SU-DHL-6 (cell line): ENCODE results near the gene TPPP3.

Source experiments
- H2AFZ ChIP-seq: fragments of 200-600 bp; sonication (generic); 2 replicates; pipeline ENCODE4 v1.6.1; 2014; ENCODE audit warnings: low read depth, mild to moderate bottlenecking, moderate library complexity, mixed read lengths, antibody characterized with exemption, low read length; ENCODE audit not compliant: severe bottlenecking
- H3F3A ChIP-seq: fragments of 200-600 bp; shearing (Covaris generic); 2 replicates; pipeline ENCODE4 v1.6.0; 2016; ENCODE audit warnings: antibody characterized with exemption, mild to moderate bottlenecking; ENCODE audit not compliant: insufficient read depth
- H3K27ac ChIP-seq: fragments of 200-600 bp; sonication (generic); 2 replicates; pipeline ENCODE4 v1.5.1; 2016; ENCODE audit warnings: low read depth, mild to moderate bottlenecking, low read length, moderate library complexity, mixed read lengths
- H3K27me3 ChIP-seq: fragments of 200-600 bp; sonication (generic), shearing (Covaris generic); 2 replicates; pipeline ENCODE4 v1.6.0; 2014; ENCODE audit warnings: mild to moderate bottlenecking, low read length
- H3K36me3 ChIP-seq: fragments of 200-600 bp; sonication (generic); 2 replicates; pipeline ENCODE4 v1.6.1; 2014; ENCODE audit warnings: mild to moderate bottlenecking, low read length, mixed read lengths
- H3K4me2 ChIP-seq: fragments of 300-600, 200-600 bp; shearing (Covaris generic), sonication (generic); 2 replicates; pipeline ENCODE4 v1.6.0; 2014; ENCODE audit warnings: low read length, low read depth, mild to moderate bottlenecking; ENCODE audit not compliant: poor library complexity, severe bottlenecking
- H3K4me3 ChIP-seq: fragments of 200-600 bp; sonication (generic); 2 replicates; pipeline ENCODE4 v1.5.1; 2014; ENCODE audit warnings: antibody characterized with exemption, low read length, mild to moderate bottlenecking, mixed read lengths; ENCODE audit not compliant: insufficient read depth, poor library complexity, severe bottlenecking
- H3K79me2 ChIP-seq: fragments of 200-600 bp; sonication (generic); 2 replicates; pipeline ENCODE4 v1.6.1; 2014; ENCODE audit warnings: mild to moderate bottlenecking, low read length, moderate library complexity; ENCODE audit not compliant: insufficient read depth
- H3K9ac ChIP-seq: fragments of 200-600 bp; sonication (generic); 2 replicates; pipeline ENCODE4 v1.7.0; 2014; ENCODE audit warnings: mild to moderate bottlenecking, low read length
- H3K9me2 ChIP-seq: fragments of 200-600 bp; sonication (generic); replicated peaks from 2 replicates; pipeline ENCODE4 v1.6.1; 2014; ENCODE audit warnings: low read length; ENCODE audit not compliant: insufficient read depth
- H3K9me3 ChIP-seq: fragments of 200-600 bp; sonication (generic); 2 replicates; pipeline ENCODE4 v1.6.1; 2014; ENCODE audit warnings: low read length, mixed read lengths; ENCODE audit not compliant: insufficient read depth
- H4K20me1 ChIP-seq: fragments of 200-600 bp; sonication (generic); 2 replicates; pipeline ENCODE4 v1.6.1; 2014; ENCODE audit warnings: low read depth, mild to moderate bottlenecking, antibody characterized with exemption, low read length, moderate library complexity, mixed read lengths
- CTCF ChIP-seq: fragments of 200-600 bp; sonication (generic); IDR thresholded peaks from one replicate; pipeline ENCODE4 v1.5.1; 2017; ENCODE audit warnings: antibody characterized with exemption, mild to moderate bottlenecking, low read length, moderate library complexity; ENCODE audit not compliant: insufficient read depth, poor library complexity, severe bottlenecking
- EZH2phosphoT487 ChIP-seq: fragments of 200-600 bp; sonication (generic), shearing (Covaris generic); conservative IDR thresholded peaks from 2 replicates; pipeline ENCODE4 v1.6.1; 2018; ENCODE audit warnings: mild to moderate bottlenecking, antibody characterized with exemption, low read length, moderate library complexity, mixed read lengths

The TPPP3 gene

GRCh38 chr16:67405336-67405735, 12.0 kb upstream of the TPPP3 start:
- H3F3A ChIP-seq = no peaks in the 10 kb centered on the region
- no peaks in the 10 kb centered on the region for H3K27me3 ChIP-seq
- H3K27ac ChIP-seq = no peak overlapping the region
- H3K79me2 ChIP-seq = no peaks in the 10 kb centered on the region
- no peak overlapping the region for H3K4me2 ChIP-seq
- no peaks in the 10 kb centered on the region for H3K36me3 ChIP-seq
- H3K9me3 ChIP-seq = no peaks in the 10 kb centered on the region
- TF ChIP-seq CTCF (no peak), EZH2phosphoT487 (no peak)
- no peak overlapping the region for H3K9ac ChIP-seq
- no peaks in the 10 kb centered on the region for H4K20me1 ChIP-seq
- no peak overlapping the region for H2AFZ ChIP-seq
- H3K4me3 ChIP-seq = no peak overlapping the region
- no peaks in the 10 kb centered on the region for H3K9me2 ChIP-seq

- no peak for TF ChIP-seq EZH2phosphoT487
- no peak for TF ChIP-seq CTCF
- no peaks in the 10 kb centered on the region for H3K27me3 ChIP-seq
- H3K4me2 ChIP-seq = no peak overlapping the region
- no peak overlapping the region for H3K9ac ChIP-seq
- H3K27ac ChIP-seq = no peak overlapping the region
- H3K79me2 ChIP-seq = no peaks in the 10 kb centered on the region
- no peaks in the 10 kb centered on the region for H4K20me1 ChIP-seq
- H3K9me2 ChIP-seq = no peaks in the 10 kb centered on the region
- H3F3A ChIP-seq = no peaks in the 10 kb centered on the region
- H3K4me3 ChIP-seq = no peak overlapping the region
- H3K9me3 ChIP-seq = no peaks in the 10 kb centered on the region
- H2AFZ ChIP-seq = no peak overlapping the region
- no peaks in the 10 kb centered on the region for H3K36me3 ChIP-seq
These were observed 11.5 kb upstream of the TPPP3 start for GRCh38 chr16:67404740-67405226.

- H3K27me3 ChIP-seq = no peaks in the 10 kb centered on the region
- no peaks in the 10 kb centered on the region for H3F3A ChIP-seq
- no peaks in the 10 kb centered on the region for H3K36me3 ChIP-seq
- H3K79me2 ChIP-seq = no peaks in the 10 kb centered on the region
- H3K27ac ChIP-seq = no peak overlapping the region
- H3K9me2 ChIP-seq = no peaks in the 10 kb centered on the region
- no peak overlapping the region for H3K9ac ChIP-seq
- no peaks in the 10 kb centered on the region for H4K20me1 ChIP-seq
- no peak overlapping the region for H3K4me2 ChIP-seq
- no peaks in the 10 kb centered on the region for H3K9me3 ChIP-seq
- H2AFZ ChIP-seq = no peak overlapping the region
- H3K4me3 ChIP-seq = no peak overlapping the region
- TF ChIP-seq CTCF (no peak), EZH2phosphoT487 (no peak)
These were observed 10.8 kb upstream of the TPPP3 start for GRCh38 chr16:67403976-67404555.
